Caki2 (cell line): ENCODE measurements around the gene ST8SIA5. TPM values are rescaled to one million over a fixed set of nuclear protein-coding genes. Genes with fewer than 3 reads are reported as not detected.
"Not testable (repeated sequence)": the region's sequence is repeated elsewhere in the genome, so short reads cannot be mapped to it uniquely, and the experiment has no call there.

ENCODE experiments used
- DNase-seq: peaks from one replicate; pipeline ENCODE4 v3.0.0-alpha.2; 2015; ENCODE audit warnings: low read depth
- in situ Hi-C: cut with HindIII; loops from 2 replicates; pipeline ENCODE4 v1.10.0; 2016; ENCODE audit warnings: low sequenced_read_pairs, low pct_unique_long_range_greater_than_20kb, mixed read lengths
- total RNA-seq: library from RNA; depleted of rRNA; stranded (reverse); fragments of >200 nt; shearing (Covaris generic); gene quantifications from 2 replicates; pipeline ENCODE4 v1.2.3, GENCODE V29; 2014; ENCODE audit warnings: low replicate concordance; rRNA removed

ST8SIA5 gene, protein sequence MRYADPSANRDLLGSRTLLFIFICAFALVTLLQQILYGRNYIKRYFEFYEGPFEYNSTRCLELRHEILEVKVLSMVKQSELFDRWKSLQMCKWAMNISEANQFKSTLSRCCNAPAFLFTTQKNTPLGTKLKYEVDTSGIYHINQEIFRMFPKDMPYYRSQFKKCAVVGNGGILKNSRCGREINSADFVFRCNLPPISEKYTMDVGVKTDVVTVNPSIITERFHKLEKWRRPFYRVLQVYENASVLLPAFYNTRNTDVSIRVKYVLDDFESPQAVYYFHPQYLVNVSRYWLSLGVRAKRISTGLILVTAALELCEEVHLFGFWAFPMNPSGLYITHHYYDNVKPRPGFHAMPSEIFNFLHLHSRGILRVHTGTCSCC
- not detected in 2 replicates for total RNA-seq

DNA sequence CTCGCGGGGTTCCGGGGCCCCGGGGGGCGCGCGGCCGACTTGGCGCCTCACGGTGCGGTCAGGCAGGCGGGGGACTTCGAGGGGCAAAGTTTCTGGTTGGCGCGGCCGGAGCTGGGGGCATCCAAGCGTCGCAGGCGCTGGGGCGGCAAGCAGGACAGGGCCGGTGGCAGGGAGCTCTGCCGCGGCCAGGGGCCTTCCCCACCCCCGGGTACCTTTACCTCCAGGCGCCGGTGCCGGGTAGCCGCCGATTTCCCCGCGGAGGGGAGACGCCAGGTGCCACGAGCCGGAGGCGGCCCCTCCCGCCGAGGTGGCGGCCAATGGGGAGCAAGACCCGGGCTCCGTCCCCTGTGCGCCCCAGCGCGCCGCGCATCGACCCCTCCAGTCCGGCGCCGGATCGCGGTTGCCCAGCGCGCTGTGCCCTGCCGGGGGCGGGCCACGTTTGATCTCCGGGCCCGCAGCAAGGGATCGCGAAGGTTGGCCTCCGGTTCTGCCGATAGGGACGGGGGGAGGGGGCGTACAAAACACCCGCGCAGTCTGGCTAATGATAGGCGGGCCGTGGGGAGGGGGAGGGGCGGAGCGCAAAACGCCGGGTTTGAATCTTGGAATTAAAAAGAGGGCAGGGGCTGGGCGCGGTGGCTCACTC lies at the start of gene ST8SIA5:
Gene ST8SIA5 (minus strand): TSS at position 495 of the 643 bp plus-strand sequence. CDS start 545 bp downstream, outside the sequence.
- in situ Hi-C loops = no loop called here
- DNase-seq = no peak

DNA sequence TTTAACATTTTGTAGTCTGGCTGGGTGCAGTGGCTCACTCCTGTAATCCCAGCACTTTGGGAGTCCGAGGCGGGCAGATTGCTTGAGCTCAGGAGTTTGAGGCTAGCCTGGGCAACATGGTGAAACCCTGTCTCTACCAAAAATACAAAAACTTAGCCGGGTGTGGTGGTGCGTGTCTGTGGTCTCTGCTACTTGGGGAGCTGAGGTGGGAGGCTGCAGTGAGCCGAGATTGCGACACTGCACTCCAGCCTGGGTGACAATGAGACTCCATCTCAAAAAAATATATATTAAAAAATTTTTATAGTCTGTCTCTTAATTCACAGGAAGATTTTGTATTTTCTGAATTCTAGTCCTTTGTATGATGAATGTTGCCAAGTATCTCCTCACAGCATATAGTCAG lies 39.1 kb upstream of the ST8SIA5 start:
- in situ Hi-C loops, DNase-seq: not testable (repeated sequence)

DNA sequence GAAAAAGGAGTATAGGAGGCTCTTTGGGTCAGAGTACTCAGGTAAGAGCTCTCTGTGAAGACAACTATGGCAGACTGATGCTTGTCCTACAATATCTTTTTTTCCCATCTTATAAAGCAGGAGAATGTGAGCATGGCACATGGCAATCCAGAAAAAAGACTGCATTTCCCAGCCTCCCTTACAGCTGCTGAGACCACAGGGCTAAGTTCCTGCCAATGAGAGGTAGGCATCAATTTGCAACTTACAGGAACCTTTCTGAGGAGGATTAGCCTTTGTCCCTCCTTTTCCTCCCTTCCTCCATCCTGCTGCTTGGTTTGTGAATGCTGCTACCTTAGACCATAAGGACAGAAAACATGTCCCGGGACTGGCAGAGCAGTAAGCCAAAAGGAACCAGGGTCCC lies 37.8 kb upstream of the ST8SIA5 start:
- DNase-seq = no peak
- in situ Hi-C loops = no loop called here

DNA sequence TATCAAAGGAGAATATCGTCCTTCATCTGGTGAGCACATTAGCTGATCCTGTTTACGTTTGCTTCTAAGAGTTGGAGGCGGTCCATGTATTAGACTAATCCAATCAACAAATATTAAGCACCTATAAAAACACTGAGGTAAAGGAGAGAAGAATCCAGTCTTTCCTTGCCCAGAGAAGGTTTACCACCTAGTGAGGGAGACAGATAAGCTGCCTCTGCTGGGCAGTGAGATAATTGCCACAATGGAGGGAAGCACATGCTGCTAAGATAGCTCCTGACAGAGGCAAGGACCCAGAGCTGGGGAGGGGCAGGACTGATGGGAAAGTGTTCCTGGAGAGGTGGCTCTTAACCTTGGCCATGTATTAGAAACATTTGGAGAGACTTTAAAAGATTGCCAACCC lies 36.7 kb upstream of the ST8SIA5 start:
- in situ Hi-C loops = no loop called here
- DNase-seq = no peak

DNA sequence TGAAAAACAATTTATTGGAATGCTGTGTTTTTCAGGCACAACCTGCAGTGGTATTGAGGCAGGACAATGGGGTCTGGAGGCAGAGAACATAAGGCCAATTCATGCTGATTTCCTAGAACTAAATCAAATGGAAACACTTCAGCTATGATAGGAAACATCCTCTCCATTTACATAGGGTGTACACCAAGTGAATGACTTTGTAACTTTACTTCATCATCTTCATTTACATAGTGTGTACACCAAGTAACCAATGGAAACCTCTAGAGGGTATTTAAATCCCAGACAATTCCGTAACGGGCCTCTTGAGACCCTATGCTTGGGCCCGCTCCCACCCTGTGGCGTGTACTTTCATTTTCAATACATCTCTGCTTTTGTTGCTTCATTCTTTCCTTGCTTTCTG lies 32.2 kb upstream of the ST8SIA5 start:
- in situ Hi-C loops = no loop called here

DNA sequence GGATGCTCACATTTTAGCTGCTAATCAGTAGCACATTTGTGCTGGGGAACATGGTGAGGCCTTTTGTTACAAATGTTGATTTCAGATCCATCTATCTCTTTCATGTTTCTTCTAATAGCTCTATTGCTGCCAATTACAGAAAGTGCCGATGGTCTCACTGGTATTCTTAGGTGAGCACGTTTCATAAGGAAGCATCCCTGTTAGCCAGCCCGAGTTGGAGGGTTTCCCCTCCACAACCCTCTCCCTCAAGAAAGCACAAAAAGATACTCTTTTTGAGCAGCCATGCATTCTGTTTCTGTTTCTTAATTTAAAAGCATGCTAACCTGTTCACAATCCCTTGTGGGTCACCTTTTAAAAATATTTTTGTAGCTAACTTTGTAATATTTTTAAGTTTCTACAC lies 30.8 kb upstream of the ST8SIA5 start:
- in situ Hi-C loops = no loop called here
- no peak for DNase-seq

More for the DNA sequence above, 32.2 kb upstream of the ST8SIA5 start:
- DNase-seq = no peak

DNA sequence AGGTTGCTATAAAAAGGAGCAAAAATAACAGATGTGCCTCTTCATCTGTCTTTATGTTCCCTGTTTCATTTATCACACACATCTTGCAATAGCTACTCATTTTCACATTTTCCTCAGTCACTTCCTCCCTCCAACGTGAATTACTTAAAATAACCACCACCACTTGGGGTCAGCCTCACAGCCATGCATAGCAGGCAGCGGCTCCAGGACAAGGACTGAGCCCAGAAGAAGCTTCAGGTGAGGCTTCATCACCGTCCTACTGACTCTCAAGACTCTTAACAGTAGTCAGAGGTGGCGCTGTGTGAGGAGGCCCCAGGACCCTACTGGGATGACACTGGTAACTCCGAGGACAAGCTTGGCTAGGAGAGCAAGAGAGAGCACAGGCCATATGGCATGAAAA lies 15.5 kb upstream of the ST8SIA5 start:
- in situ Hi-C loops = no loop called here
- no peak for DNase-seq

DNA sequence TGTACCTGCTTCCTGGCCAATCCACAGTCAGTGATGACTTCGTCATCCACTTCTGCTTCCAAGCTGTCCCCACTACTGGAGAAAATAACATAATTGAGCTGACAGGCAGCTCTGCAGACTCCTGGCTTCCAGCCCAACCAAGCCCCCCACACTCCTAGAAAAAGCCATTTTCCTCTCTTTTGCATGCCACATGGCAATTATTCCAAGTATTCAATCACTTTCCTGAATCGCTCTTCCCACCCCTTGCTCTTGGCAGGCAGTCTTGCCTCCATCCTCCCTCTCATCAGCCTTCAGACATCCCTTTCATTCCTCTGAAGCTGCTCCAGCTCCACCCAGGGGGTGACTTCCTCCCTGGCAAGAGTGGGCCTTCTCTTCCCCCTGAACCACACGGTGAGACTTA lies 14.3 kb upstream of the ST8SIA5 start:
- in situ Hi-C loops = no loop called here
- DNase-seq = no peak

DNA sequence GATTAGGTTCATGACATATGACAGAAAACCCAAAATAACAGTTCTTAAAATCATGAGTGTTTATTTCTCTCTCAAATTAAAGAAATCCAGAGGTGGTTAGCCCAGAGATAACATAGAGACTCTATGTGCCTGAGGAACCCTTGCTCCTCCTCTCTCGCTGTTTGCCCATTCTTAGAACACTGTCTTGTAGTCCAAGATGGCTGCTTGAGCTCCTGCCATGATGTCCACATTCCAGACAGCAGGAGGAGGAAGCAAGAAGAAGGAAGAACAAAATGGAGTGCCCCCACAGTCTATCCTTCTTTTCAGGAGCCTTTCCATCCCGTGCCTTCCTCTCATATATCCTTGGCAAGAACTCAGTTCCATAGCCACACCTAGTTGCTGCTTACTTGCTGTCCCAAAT lies 13.9 kb upstream of the ST8SIA5 start:
- in situ Hi-C loops = no loop called here

DNA sequence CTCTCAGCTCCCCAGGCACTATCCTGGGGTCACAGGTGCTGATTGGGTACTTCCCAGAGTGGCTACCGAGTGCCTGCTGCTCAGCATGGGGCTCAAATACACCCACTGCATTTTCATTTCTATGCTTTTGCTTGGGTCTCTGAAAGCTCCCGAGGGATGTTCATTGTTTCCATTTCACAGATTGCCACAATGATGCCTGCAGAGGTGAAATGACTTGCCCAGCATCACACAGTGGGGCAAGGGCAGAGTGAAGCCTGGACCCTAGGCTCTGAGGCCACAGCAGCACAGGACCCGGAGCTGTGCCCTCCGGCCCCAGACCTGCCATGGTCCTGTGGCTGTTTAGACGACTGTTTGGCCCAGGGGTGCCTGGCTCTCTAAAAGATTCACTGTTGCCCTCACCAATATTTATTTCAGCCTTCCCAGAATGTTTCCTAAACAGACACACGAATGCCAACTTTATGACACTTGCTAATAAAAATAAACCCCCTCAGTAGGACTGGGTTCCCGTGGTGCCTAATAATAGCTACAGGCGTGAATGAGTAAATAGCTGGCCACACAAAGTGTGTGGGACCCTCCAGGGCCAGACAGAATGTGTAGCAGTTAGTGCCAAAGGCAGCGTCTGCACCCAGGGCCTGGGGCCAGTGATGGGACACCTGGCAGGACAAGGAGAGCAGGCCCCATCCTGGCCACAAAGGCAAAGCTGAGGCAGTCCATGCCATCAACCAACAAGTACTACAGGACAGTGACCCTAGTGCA lies 11.5 kb upstream of the ST8SIA5 start:
- in situ Hi-C loops = no loop called here
- no peak for DNase-seq

More for the DNA sequence above, 13.9 kb upstream of the ST8SIA5 start:
- no peak for DNase-seq

DNA sequence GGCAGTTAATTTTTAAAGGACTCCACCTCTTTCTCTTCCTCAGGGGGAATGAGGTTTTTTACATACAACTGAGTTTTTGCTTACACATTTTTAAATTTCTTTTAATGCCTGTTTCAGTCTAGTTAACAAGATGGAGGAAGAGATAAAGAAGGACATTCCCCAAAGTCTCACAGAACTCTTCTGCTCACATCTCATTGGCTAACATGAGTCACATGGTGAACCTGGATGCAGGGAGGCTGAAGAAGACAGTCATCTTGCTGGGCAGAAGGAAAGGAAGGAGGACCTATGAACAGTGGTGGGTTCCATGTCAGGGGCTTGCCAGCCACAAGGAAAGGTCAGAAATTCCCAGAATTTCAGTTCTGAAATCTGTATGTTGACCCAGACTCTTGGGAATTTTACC lies 10.4 kb upstream of the ST8SIA5 start:
- in situ Hi-C loops = no loop called here
- no peak for DNase-seq

DNA sequence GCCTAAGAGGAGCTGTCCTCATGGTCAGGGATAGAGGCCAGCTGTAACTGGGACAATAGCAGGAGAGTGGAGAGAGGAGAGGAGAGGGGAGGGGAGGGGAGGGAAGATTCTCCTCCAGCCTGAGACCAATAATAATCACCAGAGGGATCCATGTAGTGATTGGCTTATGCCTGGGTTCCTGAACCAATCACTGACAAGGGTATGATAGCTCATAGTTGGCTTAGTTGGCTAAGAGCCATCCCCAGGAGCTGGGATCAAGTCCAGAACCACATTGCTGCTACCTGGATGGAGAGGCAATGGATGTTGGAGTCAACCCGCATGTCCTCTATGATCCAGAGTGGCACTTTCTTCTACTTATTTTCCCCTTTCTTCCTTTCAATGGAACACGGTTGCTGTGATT lies 7.7 kb upstream of the ST8SIA5 start:
- DNase-seq = no peak
- in situ Hi-C loops = no loop called here

DNA sequence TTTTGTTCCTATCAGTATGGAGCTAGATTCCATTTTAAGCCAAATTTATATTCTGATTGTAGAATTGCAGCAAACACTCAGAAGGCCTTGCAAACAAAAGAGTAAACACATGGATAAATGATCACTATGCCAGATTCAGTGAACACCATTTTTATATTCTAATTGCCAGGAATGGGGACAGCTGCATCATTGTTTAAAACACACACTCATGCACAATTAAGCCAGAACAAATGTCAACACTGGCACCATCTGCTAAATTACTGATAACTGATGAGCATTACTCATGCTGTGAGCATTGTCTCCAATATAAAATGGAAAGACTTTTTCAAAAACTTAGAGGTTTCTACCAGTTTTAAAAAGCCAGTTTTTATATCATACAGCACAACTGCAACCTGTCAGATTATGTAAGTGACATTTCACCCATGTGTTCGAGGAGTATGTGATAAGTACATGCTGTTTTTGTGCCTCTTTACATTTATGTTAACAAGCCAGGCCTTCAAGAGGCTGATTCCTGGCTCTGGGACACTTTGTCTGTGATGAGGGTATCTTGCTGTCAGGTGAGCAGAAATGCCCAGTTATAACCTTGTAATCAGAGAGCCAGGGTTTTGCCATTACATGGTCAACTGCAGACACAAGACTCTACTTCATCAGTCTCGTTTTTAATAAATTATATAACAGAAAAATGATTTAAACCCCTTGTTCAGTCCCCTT lies 4.4 kb upstream of the ST8SIA5 start:
- in situ Hi-C loops = no loop called here
- DNase-seq = no peak

DNA sequence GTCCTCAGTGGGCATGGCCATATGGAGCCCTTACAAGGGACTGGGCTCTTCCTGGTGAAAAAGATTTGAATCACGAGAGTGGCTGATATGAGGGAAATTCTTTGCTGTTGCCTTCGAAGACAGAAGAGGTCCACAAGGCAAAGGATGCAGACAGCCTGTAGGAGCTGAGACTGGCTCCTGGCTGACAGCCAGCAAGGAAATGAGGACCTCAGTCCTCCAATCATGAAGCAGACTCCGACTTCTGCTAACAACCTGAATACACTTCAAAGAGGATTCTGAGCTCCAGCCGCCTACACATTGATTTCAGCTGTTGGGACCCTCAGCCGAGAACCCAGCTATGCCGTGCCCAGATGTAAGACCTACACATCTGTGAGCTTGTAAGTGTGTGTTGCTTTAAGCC lies 3.0 kb upstream of the ST8SIA5 start:
- in situ Hi-C loops = no loop called here
- no peak for DNase-seq

DNA sequence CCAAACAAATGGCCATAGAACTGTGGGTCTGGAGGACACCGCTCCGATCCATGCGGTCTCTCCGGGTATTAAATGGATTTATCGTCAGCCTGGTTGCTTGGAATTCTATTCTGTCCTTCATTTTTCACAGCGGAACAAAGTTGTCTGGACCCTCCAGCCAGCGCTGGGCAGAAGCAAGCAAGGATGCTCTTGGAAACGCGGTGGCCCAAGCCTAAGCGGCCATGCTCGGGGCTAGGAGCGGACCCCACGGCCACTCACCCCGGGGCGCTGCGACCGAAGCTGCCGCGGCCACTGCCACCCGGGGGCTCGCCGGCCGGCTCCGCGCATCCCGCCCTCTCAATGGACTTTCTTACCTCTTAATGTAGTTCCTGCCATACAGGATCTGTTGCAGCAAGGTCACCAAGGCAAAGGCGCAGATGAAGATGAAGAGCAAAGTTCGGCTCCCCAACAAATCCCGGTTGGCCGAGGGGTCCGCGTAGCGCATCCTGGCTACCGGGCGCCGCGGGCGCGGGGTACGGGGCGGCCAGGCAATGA lies 761 bp downstream of the ST8SIA5 start:
- no peak for DNase-seq
- in situ Hi-C loops = no loop called here

DNA sequence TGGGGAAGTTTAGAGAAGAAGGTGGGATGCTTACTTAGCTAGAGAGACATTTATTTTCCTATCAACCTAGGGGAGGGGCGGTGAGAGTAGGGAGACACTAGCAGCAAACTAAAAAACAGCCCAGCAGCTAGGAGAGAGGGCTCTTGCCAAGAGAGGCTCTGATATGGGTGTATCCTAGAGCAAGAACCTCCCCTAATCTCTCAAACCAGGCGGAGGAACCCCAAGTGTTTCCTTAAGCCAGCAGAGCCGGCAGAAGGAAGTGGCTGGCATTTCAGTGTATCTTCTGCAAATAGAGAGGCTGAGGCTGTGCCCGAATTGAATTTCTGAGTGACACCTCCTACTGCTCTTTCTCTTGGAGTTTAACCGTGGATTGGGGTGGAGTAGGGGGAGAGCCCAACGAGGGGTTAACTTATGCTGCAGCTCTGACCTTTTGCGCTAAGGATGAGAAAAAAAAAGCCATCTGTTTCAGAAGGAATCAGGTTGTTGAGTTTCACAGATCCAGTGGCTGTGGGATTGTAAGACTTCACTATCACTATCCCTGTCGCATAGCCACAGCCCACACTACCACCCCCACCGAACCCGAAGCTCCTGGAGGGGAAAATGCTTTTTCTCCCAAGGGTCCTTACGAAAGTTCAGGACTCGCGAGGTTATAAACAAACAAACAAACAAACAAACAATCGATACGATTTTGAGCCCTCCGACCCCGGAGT lies 1.4 kb downstream of the ST8SIA5 start:
- DNase-seq = no peak
- in situ Hi-C loops = no loop called here

DNA sequence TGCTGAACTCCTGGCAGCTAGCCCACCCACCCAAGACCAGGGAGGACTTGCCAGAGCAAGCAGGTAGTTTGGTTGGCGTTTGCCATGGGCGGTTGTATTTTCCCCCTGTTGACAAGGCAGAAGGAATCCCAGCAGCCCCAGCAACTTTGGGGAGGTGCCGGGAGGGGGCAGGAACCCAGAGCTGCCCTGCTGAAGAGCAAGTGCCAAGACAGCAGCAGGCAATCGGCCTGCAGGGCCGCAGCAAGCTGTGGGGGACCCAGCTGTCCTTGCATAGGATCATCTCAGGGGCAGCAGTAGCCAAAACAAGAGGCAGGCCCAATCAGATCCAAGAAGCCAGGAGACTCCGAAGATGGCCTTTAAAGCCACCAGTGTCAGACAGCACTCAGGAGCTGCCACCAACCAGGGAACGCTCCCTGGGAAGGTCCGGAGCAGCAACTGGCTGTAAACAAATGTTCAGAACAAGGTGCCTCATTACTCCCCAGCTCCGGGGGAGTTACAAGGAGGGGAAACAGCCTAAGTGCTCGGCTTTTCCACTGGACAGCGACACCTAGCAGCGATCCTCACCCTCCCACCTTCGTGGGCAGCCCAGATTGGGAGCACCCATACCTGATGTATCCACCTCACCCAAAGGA lies 2.1 kb downstream of the ST8SIA5 start:
- no peak for DNase-seq
- in situ Hi-C loops = no loop called here
